Smooth muscle cell (in vitro differentiated cells): ENCODE results near the gene FGD2. TPM values are rescaled to one million over a fixed set of nuclear protein-coding genes. Genes with fewer than 3 reads are reported as not detected.

Source experiments
- DNase-seq: peaks from one replicate; lab custom pipeline; 2025; ENCODE audit not compliant: unreplicated experiment; lab: John Stamatoyannopoulos, UW
- H2AFZ ChIP-seq: fragments of 200-600 bp; sonication (generic); 2 replicates; pipeline ENCODE4 v1.6.0; 2016; ENCODE audit warnings: antibody characterized with exemption, low read depth, mild to moderate bottlenecking
- H3F3A ChIP-seq: fragments of 200-600 bp; sonication (generic); 2 replicates; pipeline ENCODE4 v1.6.0; 2017; ENCODE audit warnings: antibody characterized with exemption, low read depth
- H3K27ac ChIP-seq: fragments of 200-600 bp; sonication (generic); 2 replicates; pipeline ENCODE4 v1.5.1; 2016; ENCODE audit warnings: low read depth, mild to moderate bottlenecking
- H3K27me3 ChIP-seq: fragments of 200-600 bp; sonication (generic); 2 replicates; pipeline ENCODE4 v1.6.1; 2016; ENCODE audit warnings: low read depth, mild to moderate bottlenecking
- H3K36me3 ChIP-seq: fragments of 200-600 bp; sonication (generic); 2 replicates; pipeline ENCODE4 v1.5.1; 2016; ENCODE audit warnings: low read depth
- H3K4me1 ChIP-seq: fragments of 200-600 bp; sonication (generic); 2 replicates; pipeline ENCODE4 v1.5.1; 2016; ENCODE audit warnings: low read depth
- H3K4me2 ChIP-seq: fragments of 200-600 bp; sonication (generic); 2 replicates; pipeline ENCODE4 v1.6.0; 2016; ENCODE audit warnings: mild to moderate bottlenecking
- H3K4me3 ChIP-seq: fragments of 200-600 bp; sonication (generic); 2 replicates; pipeline ENCODE4 v1.5.1; 2016; ENCODE audit warnings: mild to moderate bottlenecking
- H3K79me2 ChIP-seq: fragments of 200-600 bp; sonication (generic); 2 replicates; pipeline ENCODE4 v1.6.0; 2016; ENCODE audit warnings: low read depth, mild to moderate bottlenecking
- H3K9ac ChIP-seq: fragments of 200-600 bp; sonication (generic); 2 replicates; pipeline ENCODE4 v1.6.0; 2016; ENCODE audit warnings: low read depth
- H3K9me3 ChIP-seq: fragments of 200-600 bp; sonication (generic); replicated peaks from 2 replicates; pipeline ENCODE4 v1.5.1; 2016; ENCODE audit warnings: low read depth
- H4K20me1 ChIP-seq: fragments of 200-600 bp; sonication (generic); 2 replicates; pipeline ENCODE4 v1.6.0; 2016; ENCODE audit warnings: low read depth
- CTCF ChIP-seq: fragments of 200-600 bp; sonication (generic); IDR thresholded peaks from 2 replicates; pipeline ENCODE4 v1.5.1; 2017; ENCODE audit warnings: borderline replicate concordance, mild to moderate bottlenecking, antibody characterized with exemption; ENCODE audit not compliant: insufficient read depth, poor library complexity, severe bottlenecking
- WGBS: methylation state at CpG from one replicate; pipeline ENCODE4 v1.1.7; 2016; ENCODE audit warnings: low lambda C conversion rate; 5-methylcytosine and 5-hydroxymethylcytosine counted together
- polyA plus RNA-seq: library from polyadenylated mRNA; unstranded; fragments of >200 nt; fragmentation: Nextera tagmentation; extraction: Ambion mirVana; gene quantifications from 2 replicates; pipeline ENCODE4 v1.2.1, GENCODE V29; 2016
- total RNA-seq: library from RNA; depleted of rRNA; stranded (reverse); fragments of >200 nt; gene quantifications from 2 replicates; pipeline ENCODE4 v1.2.3, GENCODE V29; 2014

FGD2 gene
- total and polyA plus RNA-seq, 2 experiments from 2014 or later = not detected

GRCh38 chr6:36968266-36968977, 37.0 kb upstream of the FGD2 start:
- 96% methylated on average over 16 of the region's 16 CpGs for WGBS
- H3K27ac ChIP-seq = no peak overlapping the region
- DNase-seq = no peak

GRCh38 chr6:36969240-36969691, 36.2 kb upstream of the FGD2 start:
- Histone ChIP-seq H3K27me3 (no peaks in the 10 kb centered on the region), H3F3A (peaks cover 14% of the 10 kb centered on the region), H3K4me2 (no peak overlapping the region), H3K9ac (no peak overlapping the region), H3K27ac (no peak overlapping the region), H3K4me1 (no peaks in the 10 kb centered on the region), H3K9me3 (no peaks in the 10 kb centered on the region), H2AFZ (no peak overlapping the region), H3K4me3 (no peak overlapping the region), H3K79me2 (no peaks in the 10 kb centered on the region), H3K36me3 (peaks cover 18% of the 10 kb centered on the region), H4K20me1 (peaks cover 38% of the 10 kb centered on the region)
- 94% methylated on average over 14 of the region's 14 CpGs for WGBS
- DNase-seq = no peak
- no peak for TF ChIP-seq CTCF

More at GRCh38 chr6:36968266-36968977, 37.0 kb upstream of the FGD2 start:
- Histone ChIP-seq H3K4me3 (no peak overlapping the region), H3K4me2 (no peak overlapping the region), H3K9ac (no peak overlapping the region), H4K20me1 (peaks cover 30% of the 10 kb centered on the region), H3K79me2 (no peaks in the 10 kb centered on the region), H3F3A (peaks cover 14% of the 10 kb centered on the region), H3K36me3 (peaks cover 15% of the 10 kb centered on the region), H2AFZ (no peak overlapping the region), H3K27me3 (no peaks in the 10 kb centered on the region), H3K9me3 (no peaks in the 10 kb centered on the region), H3K4me1 (no peaks in the 10 kb centered on the region)
- no peak for TF ChIP-seq CTCF

GRCh38 chr6:36969988-36970891, 35.2 kb upstream of the FGD2 start:
- TF ChIP-seq CTCF = no peak
- no peaks in the 10 kb centered on the region for H3K27me3 ChIP-seq
- peaks cover 18% of the 10 kb centered on the region for H3K36me3 ChIP-seq
- no peak overlapping the region for H3K9ac ChIP-seq
- H3K4me2 ChIP-seq = no peak overlapping the region
- H4K20me1 ChIP-seq = peaks cover 38% of the 10 kb centered on the region
- H3K4me1 ChIP-seq = no peaks in the 10 kb centered on the region
- H3K9me3 ChIP-seq = no peaks in the 10 kb centered on the region
- no peaks in the 10 kb centered on the region for H3K79me2 ChIP-seq
- no peak overlapping the region for H2AFZ ChIP-seq
- peaks cover 14% of the 10 kb centered on the region for H3F3A ChIP-seq
- whole genome bisulfite sequencing = 97% methylated on average over 17 of the region's 17 CpGs
- no peak overlapping the region for H3K4me3 ChIP-seq
- DNase-seq = no peak
- H3K27ac ChIP-seq = no peak overlapping the region
